Stomach (tissue), 9 donors: ENCODE results near the gene FAM131A. TPM values are rescaled to one million over a fixed set of nuclear protein-coding genes. Genes with fewer than 3 reads are reported as not detected.

Experiments
- DNase-seq, 2 donors: peaks; one replicate each; pipeline versions ENCODE4 v3.0.0 to v3.0.0-alpha.2; 2013 to 2019
- H3K27ac ChIP-seq, 5 donors: fragments of 200-600 bp in 4 of 5; sonication (generic) in 4 of 5; one replicate each; pipeline ENCODE4 v1.5.1; 2013 to 2019; ENCODE audit warnings: mild to moderate bottlenecking in 1 of 5, moderate library complexity in 1 of 5
- H3K27me3 ChIP-seq, 3 donors: fragments of 200-600 bp; sonication (generic); one replicate each; pipeline ENCODE4 v1.5.1; 2017 to 2019; ENCODE audit warnings: mixed run types in 1 of 3
- H3K36me3 ChIP-seq, 4 donors: fragments of 200-600 bp; sonication (generic); 1 replicate in 3 of 4; 2 replicates in 1 of 4; pipeline ENCODE4 v1.5.1; 2016 to 2019
- H3K4me1 ChIP-seq, 4 donors: fragments of 200-600 bp; sonication (generic); one replicate each; pipeline ENCODE4 v1.5.1; 2016 to 2019
- H3K4me3 ChIP-seq, 4 donors: fragments of 200-600 bp; sonication (generic) in 3 of 4; one replicate each; pipeline ENCODE4 v1.5.1; 2016 to 2019; ENCODE audit warnings: mild to moderate bottlenecking in 1 of 4
- H3K9me3 ChIP-seq, 4 donors: fragments of 200-600 bp; sonication (generic); one replicate each; pipeline ENCODE4 v1.5.1; 2016 to 2019
- EP300 ChIP-seq: sonication (generic); formaldehyde crosslinking; IDR thresholded peaks from one replicate; pipeline ENCODE4 v1.6.1; 2017; ENCODE audit warnings: antibody characterized with exemption
- POLR2A ChIP-seq, 4 donors: fragments of 450-650 bp; IDR thresholded peaks; one replicate each; pipeline ENCODE4 v1.6.1; 2016; ENCODE audit warnings: antibody characterized with exemption in 4 of 4, control low read depth in 2 of 4, mild to moderate bottlenecking in 1 of 4, moderate library complexity in 1 of 4
- POLR2AphosphoS5 ChIP-seq, 3 donors: sonication (generic); formaldehyde crosslinking; IDR thresholded peaks; one replicate each; pipeline ENCODE4 v1.6.1; 2016; ENCODE audit warnings: antibody characterized with exemption in 3 of 3
- WGBS, 5 donors: extraction: QIAGEN DNeasy Blood & Tissue Kit in 3 of 5; methylation state at CpG; one replicate each; pipeline versions ENCODE4 v1.1.5 to v1.1.7; 2013 to 2018; 5-methylcytosine and 5-hydroxymethylcytosine counted together
- intact Hi-C: fragments of 100-400 bp; cut with DNase I; formaldehyde crosslinking; loops from one replicate; pipeline ENCODE4 v1.15.1; 2023; ENCODE audit warnings: low total_unique reads
- polyA plus RNA-seq, 3 donors: library from polyadenylated mRNA; stranded (reverse); fragments of 200-250 nt; gene quantifications; one replicate each; pipeline ENCODE4 v1.2.3, GENCODE V29; 2013
- total RNA-seq, 5 donors: library from RNA; depleted of rRNA; stranded (reverse); fragments of >200 nt; gene quantifications; one replicate each; pipeline versions ENCODE4 v1.1.0 to v1.2.3, GENCODE V29; 2014 to 2016
- TF ChIP-seq, protein P1 (sequence below), 7 experiments: fragments of 450-650 bp in 4 of 7; fragments of 200-600 bp in 3 of 7; sonication (generic) in 3 of 7; IDR thresholded peaks; one replicate each; pipeline ENCODE4 v1.5.1; 2016 to 2019; ENCODE audit warnings: antibody characterized with exemption in 7 of 7, control low read depth in 2 of 7, mild to moderate bottlenecking in 1 of 7
- donor health status: healthy with polysubstance abuse.
- donor health status: Bipolar disorder and iron deficiency.
- donor health status: healthy.

FAM131A gene
- total and polyA plus RNA-seq, 8 donors, result 1.8 to 73.2 (median 12.8) TPM

- peaks cover 14 to 33% (median 27%) of the 10 kb centered on the region in 4 donors for H3K4me1 ChIP-seq
- peaks cover 0 to 33% (median 21%) of the 10 kb centered on the region in 4 donors for H3K36me3 ChIP-seq
- H3K27me3 ChIP-seq, result peaks cover 0 to 59% (median 32%) of the 10 kb centered on the region in 3 donors
- no peak overlapping the region for H3K4me3 ChIP-seq
- no peak overlapping the region for H3K27ac ChIP-seq
- TF ChIP-seq POLR2AphosphoS5 (IDR thresholded peaks at IDR 0.05) (no peak), EP300 (no peak), POLR2A (IDR thresholded peaks at IDR 0.05) (no peak)
- TF ChIP-seq, protein P1, sequence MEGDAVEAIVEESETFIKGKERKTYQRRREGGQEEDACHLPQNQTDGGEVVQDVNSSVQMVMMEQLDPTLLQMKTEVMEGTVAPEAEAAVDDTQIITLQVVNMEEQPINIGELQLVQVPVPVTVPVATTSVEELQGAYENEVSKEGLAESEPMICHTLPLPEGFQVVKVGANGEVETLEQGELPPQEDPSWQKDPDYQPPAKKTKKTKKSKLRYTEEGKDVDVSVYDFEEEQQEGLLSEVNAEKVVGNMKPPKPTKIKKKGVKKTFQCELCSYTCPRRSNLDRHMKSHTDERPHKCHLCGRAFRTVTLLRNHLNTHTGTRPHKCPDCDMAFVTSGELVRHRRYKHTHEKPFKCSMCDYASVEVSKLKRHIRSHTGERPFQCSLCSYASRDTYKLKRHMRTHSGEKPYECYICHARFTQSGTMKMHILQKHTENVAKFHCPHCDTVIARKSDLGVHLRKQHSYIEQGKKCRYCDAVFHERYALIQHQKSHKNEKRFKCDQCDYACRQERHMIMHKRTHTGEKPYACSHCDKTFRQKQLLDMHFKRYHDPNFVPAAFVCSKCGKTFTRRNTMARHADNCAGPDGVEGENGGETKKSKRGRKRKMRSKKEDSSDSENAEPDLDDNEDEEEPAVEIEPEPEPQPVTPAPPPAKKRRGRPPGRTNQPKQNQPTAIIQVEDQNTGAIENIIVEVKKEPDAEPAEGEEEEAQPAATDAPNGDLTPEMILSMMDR (IDR thresholded peaks at IDR 0.05), result no peak
- intact Hi-C loops, result no loop called here
- no peak for DNase-seq
- WGBS, 5 donors, result 84 to 91% (median 89%) methylated on average over 15 of the region's 15 CpGs
- no peaks in the 10 kb centered on the region for H3K9me3 ChIP-seq
These were observed 45.8 kb downstream of the FAM131A start for GRCh38 chr3:184383033-184383740.

DNA sequence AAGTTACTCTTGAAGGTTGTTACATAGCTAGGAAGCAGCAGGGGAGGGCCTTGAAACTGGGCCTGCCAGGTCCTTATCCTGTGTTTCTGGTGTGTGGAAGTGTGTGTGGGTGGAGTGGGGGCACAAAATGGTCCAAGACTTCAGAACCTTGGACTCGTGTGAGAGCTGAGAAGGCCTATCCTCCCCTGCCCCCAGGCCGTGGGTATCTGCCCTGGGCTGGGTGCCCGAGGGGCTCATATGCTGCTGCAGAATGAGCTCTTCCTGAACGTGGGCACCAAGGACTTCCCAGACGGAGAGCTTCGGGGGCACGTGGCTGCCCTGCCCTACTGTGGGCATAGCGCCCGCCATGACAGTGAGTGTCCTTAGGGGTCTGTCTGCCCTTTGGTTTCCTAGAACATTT lies 46.9 kb downstream of the FAM131A start:
- Histone ChIP-seq H3K36me3 (peaks cover 0 to 44% (median 22%) of the 10 kb centered on the region in 4 donors), H3K4me3 (no peak overlapping the region), H3K4me1 (peaks cover 14 to 21% (median 18%) of the 10 kb centered on the region in 4 donors), H3K9me3 (no peaks in the 10 kb centered on the region), H3K27me3 (peaks cover 0 to 47% (median 26%) of the 10 kb centered on the region in 3 donors), H3K27ac (no peak overlapping the region)
- 78 to 89% (median 83%) methylated on average over 8 to 9 of the region's 9 CpGs for WGBS, 5 donors
- DNase-seq, result no peak
- TF ChIP-seq EP300 (no peak), POLR2A (IDR thresholded peaks at IDR 0.05) (no peak), POLR2AphosphoS5 (IDR thresholded peaks at IDR 0.05) (no peak)
- TF ChIP-seq, protein P1 (IDR thresholded peaks at IDR 0.05), result no peak
- intact Hi-C loops, result no loop called here

GRCh38 chr3:184384856-184385422 lies 47.5 kb downstream of the FAM131A start:
- DNase-seq, result no peak
- Histone ChIP-seq H3K36me3 (peaks cover 0 to 45% (median 23%) of the 10 kb centered on the region in 4 donors), H3K4me1 (peaks cover 14 to 16% (median 14%) of the 10 kb centered on the region in 4 donors), H3K4me3 (no peak overlapping the region), H3K27ac (no peak overlapping the region), H3K9me3 (no peaks in the 10 kb centered on the region), H3K27me3 (peaks cover 0 to 42% (median 21%) of the 10 kb centered on the region in 3 donors)
- 94 to 98% (median 94%) methylated on average over 5 to 8 of the region's 8 CpGs for WGBS, 5 donors
- TF ChIP-seq, protein P1 (IDR thresholded peaks at IDR 0.05), result no peak
- no peak for TF ChIP-seq POLR2AphosphoS5 (IDR thresholded peaks at IDR 0.05)
- TF ChIP-seq POLR2A (IDR thresholded peaks at IDR 0.05), result no peak
- no peak for TF ChIP-seq EP300
- intact Hi-C loops, result no loop called here

DNA sequence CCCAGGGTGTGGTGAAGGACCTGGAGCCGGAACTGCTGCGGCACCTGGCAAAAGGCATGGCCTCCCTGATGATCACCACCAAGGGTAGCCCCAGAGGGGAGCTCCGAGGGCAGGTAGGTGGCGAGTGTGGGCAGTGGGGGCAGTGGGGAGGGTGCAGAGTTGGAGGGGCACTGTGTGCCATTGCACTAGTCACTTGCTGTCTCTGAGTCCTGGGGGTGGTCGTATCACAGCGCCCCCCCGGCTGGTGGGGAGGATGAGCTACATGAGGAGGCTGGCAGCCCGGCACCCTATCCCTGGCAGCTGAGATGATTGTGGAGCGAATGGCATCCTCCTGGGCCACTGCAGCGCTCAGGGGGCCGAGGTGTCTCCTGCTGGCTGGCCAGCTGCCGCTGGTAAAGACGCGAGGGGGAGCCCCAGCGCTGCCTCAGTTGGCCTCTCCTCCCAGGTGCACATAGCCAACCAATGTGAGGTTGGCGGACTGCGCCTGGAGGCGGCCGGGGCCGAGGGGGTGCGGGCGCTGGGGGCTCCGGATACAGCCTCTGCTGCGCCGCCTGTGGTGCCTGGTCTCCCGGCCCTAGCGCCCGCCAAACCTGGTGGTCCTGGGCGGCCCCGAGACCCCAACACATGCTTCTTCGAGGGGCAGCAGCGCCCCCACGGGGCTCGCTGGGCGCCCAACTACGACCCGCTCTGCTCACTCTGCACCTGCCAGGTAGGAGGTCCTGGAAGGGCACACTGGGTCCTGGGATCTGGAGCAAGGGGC lies 48.8 kb downstream of the FAM131A start:
- Histone ChIP-seq H3K36me3 (peaks cover 0 to 45% (median 23%) of the 10 kb centered on the region in 4 donors), H3K4me1 (peaks cover 6 to 7% (median 6%) of the 10 kb centered on the region in 4 donors), H3K9me3 (no peaks in the 10 kb centered on the region), H3K27me3 (peaks cover 0 to 30% (median 9%) of the 10 kb centered on the region in 3 donors), H3K27ac (no peak overlapping the region), H3K4me3 (no peak overlapping the region)
- no peak for TF ChIP-seq EP300
- TF ChIP-seq POLR2AphosphoS5 (IDR thresholded peaks at IDR 0.05), result no peak
- no peak for TF ChIP-seq POLR2A (IDR thresholded peaks at IDR 0.05)
- TF ChIP-seq, protein P1 (IDR thresholded peaks at IDR 0.05), result no peak
- no peak for DNase-seq
- intact Hi-C loops, result no loop called here
- 65 to 79% (median 78%) methylated on average over 9 to 37 of the region's 37 CpGs for WGBS, 5 donors
